Suppressor macrophage (primary cell): ENCODE measurements around the gene MAGI3.

Source experiments
- DNase-seq, 4 experiments: peaks; one replicate each; pipeline ENCODE4 v3.0.0-alpha.2; 2020 to 2022
- total RNA-seq, 17 experiments: gene quantifications; one replicate each; lab custom pipeline; 2026; ENCODE audit warnings: mixed read lengths in 6 of 17, inconsistent platforms in 3 of 17; lab: John Stamatoyannopoulos, UW

Gene MAGI3
- 1.5 to 8.2 (median 4.1) reads per million in 17 experiments for total RNA-seq

- DNase-seq, result peak; percentile 95 to 98 (median 97)
Observed at GRCh38 chr1:113389953-113390834, at the start of gene MAGI3. TSS of gene MAGI3 (plus strand) at chr1:113390515. CDS start at chr1:113391034, 519 bp downstream.

DNA sequence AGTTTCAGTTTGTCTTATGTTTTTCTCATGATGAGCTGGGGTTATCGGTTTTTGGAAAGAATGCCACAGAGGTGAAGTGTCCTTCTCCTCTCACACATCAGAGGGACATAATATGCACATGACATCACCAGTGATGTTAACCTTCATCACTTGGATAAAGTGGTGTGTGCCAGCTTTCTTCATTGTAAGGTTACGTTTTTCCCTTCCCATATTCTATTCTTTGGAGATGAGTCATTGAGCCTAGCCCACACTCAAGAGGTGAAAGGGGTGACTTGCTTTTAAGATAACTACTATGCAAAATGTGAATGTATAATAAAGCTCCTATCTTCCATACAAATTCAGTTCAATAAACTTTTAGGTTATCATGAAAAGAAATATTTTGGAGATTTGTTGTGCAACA is 36.7 kb upstream of the MAGI3 start:
- DNase-seq, result no peak

- no peak for DNase-seq
Observed at GRCh38 chr1:113363935-113364334, 26.4 kb upstream of the MAGI3 start.

DNA sequence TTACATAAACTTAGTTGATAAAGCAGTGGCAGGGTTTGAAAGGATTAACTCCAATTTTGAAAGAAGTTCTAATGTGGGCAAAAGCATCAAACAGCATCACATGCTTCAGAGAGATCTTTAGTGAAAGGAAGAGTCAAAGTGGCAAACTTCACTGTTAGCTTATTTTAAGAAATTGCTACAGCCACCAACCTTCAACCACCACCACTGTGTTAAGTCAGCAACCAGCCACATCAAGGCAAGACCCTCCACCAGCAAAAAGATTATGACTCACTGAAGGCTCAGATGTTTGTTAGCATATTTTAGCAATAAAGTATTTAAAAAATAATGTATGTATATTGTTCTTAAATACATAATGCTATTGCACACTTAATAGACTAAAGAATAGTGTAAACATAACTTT is 21.3 kb upstream of the MAGI3 start:
- no peak for DNase-seq

DNA sequence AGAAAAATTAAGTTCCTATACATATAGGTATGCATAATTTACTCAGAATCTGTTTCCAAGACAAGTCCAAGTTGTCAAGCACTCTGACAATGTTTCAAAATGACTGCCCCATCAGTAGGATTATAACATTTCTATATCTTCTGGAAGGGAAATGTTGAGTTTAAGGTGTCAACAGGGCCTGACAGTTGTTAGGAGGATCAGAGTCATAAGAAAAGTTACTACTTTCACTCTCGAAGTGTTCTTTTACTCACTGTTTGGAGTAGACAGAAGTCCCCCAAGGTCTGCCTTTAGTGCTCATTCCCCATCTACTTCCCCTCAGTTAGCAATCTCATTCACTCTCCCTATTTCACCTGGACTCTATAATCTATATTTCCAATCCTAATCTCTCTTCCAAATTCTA is 20.6 kb upstream of the MAGI3 start:
- DNase-seq, result no peak

DNA sequence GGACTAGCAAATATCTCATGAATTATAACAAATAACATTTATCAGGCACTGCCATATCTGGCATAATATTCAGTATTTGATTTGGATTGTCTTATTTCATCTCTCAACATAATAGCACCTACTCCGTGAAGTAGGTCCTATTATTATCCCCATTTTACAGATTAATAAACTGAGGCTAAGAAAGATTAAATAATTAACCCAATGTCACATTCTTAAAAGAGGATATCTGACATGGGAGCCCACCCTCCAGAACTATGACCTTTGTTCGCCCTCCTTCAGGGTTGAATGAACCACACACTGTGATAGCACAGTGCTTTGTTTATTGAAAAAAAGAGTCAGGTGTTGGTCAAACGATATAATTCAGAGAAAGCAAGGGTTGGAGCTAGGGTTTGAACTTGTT is 19.4 kb upstream of the MAGI3 start:
- DNase-seq, result no peak

- DNase-seq, result no peak
Observed at GRCh38 chr1:113372546-113372945, 17.8 kb upstream of the MAGI3 start.

DNA sequence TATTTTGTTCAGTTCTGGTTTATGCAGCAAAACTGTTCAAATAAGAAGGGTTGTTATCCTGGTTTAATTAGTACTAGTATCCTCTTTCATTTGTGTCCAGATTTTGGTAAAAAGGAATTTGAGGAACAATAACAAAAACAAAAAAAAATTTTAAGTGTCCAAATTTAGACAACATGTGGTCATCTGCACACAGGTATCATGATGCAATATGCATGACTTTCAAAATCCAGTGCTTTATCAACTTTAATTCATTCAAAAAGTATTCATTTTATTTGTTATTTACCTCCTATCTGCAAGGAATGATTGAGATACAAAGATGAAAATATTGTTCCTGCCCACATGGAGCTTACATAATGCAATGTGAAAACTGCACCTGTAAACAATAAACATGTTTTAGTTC is 16.7 kb upstream of the MAGI3 start:
- no peak for DNase-seq

DNA sequence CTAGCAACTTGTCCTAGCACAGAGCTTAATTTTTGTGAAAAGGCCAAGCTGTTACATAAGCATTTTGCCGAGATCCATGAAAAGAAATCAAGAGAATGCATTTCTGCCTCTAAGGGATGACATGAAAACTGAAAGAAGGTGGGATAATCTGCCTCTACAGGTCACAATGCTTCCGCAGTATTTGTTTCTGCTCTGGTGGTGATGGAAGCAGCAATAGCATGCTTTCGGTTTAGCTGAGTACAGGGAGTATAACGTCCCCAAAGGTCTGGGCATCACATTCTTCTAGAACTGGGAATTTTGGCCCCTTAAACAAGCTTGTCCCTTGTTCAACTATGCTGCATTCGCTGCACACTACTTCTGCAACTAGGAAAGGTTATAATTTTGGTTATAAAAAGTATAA is 14.4 kb upstream of the MAGI3 start:
- no peak for DNase-seq

- no peak for DNase-seq
Observed at GRCh38 chr1:113380075-113380474, 10.2 kb upstream of the MAGI3 start.

DNA sequence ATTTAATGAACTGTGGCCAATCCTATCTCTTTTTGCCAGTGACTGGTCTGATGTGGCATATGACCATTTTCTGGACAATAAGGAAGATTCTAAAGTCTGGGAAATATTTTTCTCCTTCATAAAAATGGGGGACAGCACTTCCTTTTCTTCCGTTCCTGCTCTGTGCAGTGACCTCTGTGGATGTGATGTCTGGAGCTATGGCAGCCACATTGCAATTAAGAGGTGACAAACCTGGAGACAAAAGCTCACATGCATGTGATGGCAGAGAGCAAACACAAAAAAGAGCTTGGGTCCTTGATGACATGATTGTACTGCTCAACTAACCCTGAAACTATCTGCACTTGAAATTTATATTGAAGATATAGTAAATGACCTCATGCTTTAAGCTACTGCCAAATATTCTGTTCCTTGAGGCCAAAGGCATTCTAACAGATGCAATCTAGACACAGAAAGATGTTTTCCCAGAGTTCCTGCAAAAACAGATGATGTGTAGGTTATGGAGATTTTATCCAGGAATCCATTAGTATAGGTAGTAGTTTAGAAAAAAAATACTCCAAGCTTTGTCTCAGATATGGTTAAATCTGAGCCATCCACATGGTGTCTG is 2.2 kb upstream of the MAGI3 start:
- no peak for DNase-seq

- DNase-seq, result no peak
Observed at GRCh38 chr1:113388621-113389358, 1.5 kb upstream of the MAGI3 start.

DNA sequence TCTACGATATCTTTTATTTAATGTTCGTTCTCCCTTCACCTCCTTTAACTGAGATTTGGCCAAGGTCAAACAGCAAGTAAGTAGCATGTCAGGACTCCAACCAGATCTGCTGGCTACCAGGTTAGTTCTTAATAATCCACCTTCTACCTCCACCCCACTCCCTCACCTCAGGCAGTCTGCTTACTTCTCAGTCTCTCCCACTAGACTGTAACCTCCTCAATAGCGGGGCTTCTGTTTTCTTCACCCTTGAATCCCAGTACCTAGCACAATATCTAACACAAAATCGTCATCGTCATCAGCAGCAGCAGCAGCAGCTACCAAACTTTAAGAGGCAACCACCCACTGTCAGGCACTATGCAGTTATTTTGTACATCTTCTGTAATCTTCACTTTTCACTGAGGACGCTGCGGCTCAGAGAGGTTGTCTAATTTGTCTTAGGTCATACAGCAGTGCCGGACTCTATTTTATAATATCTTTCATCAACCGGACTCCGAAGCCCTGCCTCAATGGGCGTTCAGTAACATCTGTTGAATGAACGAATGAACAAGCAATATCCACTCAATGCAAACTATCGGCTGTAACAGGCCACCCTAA is 859 bp upstream of the MAGI3 start:
- DNase-seq, result peak in 1 of 4 experiments; percentile 3

- DNase-seq, result peak in 3 of 4 experiments; percentile 11 to 16 (median 14)
Observed at GRCh38 chr1:113390871-113391648, 745 bp downstream of the MAGI3 start.

DNA sequence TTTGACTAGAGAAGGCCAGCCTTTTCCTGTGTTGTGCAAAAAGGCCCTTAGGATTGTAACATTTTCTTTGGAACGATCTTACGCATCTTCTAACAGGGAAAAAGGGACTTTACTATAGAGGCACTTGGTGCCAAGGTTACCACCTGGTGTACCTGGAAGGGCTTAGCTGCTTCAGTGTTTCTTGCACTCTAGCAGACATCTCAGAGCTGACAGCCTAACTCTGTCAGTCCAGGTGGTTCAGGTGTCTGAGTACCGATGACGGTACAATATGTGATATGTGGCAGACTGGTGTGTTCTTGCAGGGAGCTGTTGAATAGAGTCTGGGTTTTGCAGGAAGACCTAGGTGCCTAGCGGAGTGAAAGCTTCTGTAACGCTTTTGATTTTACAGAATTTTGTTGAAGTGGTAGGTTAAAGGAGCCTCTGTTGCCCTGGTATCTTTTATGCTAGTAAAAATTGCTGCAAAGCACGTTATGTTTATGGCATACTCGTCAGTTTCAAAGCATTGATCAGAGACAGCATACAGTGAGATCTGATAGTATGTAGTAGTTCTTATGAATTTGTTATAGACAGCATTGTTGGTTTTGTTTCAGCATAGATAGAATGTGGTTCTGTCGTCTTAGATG is 1.4 kb downstream of the MAGI3 start:
- DNase-seq, result no peak

DNA sequence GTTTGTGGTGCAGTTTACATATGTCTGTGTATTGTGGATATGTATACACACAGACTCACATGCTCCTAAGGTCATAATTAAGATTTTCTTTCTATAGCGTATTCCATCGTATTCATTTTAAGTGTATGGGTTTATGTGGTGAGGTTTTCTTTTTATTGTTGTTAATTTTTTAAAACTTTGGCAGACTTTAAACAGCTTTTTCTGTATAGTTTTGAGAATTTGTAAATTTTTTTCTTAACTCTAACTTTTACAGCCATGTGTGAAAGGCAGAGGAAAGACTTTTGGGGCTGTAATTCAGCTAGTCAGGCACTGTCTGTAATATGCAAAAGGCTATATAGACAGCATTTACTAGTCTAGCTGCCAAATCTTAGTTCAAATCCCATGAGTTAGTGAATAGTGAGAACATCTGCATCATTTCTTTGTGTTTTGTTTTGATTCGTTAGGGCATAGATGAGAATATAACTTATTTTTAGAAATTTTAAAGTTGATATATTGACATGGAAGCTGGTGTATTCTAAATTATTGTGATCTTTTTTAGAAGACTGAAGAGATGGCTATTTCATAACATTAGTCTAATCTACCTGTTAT is 2.3 kb downstream of the MAGI3 start:
- no peak for DNase-seq

DNA sequence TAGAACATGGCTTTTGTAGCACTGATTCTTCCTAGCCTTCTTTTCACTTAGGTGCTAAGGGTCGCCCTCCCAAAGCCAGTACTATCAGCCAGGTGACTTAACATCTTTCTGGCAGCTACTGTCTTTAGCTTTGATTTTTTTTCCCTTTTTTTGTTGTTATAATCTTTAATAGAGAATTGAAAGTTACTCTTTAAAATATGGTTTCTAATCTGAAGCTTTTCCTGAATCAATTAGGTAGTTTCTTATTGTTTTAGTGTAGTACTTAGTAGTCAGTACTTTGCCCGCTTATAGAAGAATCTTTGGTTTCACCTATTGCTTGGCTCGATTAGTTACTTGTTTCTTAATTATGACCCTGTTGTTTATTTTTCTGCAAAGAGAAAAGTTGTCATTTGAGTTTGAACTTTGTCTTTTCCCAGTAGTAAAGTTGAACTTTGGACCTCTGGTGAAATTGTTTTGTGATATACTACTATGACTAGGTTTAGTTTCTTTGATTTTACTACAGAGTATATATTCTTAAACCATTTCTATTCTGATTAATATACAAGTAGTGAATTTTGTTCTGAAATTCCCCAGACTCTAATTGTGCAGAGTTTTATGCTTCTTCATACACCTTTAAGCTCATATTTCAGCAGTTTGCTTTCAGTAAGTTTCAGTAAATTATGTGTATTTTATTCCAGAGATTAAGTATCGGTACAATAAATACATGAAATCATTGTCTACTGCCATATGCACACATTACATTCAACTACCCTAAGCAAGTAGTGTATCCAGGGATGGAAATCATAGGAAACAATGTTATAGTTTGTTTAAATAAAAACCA is 3.9 kb downstream of the MAGI3 start:
- no peak for DNase-seq

DNA sequence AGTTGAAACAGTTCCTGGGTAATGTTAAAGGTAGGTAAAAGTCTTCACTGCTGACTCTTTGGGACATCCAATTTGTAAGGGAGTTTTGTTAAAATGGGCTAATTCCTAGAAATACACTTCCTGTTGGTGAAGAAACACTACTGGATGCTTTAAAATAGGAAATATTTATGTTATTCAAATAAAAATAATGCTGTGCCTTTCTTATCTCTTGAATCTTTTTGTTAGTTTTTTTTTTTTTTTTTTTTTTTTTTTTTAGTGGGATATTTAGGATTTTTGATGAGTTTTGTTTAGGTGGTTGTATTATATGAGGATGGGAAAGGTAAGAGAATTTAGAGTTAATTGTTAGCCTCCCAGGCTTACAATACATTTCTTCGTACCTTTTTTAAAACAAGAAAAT is 4.5 kb downstream of the MAGI3 start:
- no peak for DNase-seq

- DNase-seq, result no peak
Observed at GRCh38 chr1:113396102-113396501, 5.8 kb downstream of the MAGI3 start.

- DNase-seq, result no peak
Observed at GRCh38 chr1:113396585-113396984, 6.3 kb downstream of the MAGI3 start.
